ENCODE data around the gene NOP16.

NOP16 gene

GRCh38 chr5:176364765-176365350, 23.5 kb downstream of the NOP16 start:
- DNase-seq (ENCODE audit: insufficient read length) (no peak), FAIRE-seq (peak; percentile 99)
- TF ChIP-seq TAF1 (IDR thresholded peaks at IDR 0.05; ENCODE audit: borderline replicate concordance, low read depth, low read length), result no peak
- no peak for TF ChIP-seq POLR2AphosphoS5 (IDR thresholded peaks at IDR 0.05; ENCODE audit: low read depth, low read length)
- TF ChIP-seq POLR2A (IDR thresholded peaks at IDR 0.05; ENCODE audit: low read depth, low read length), result no peak

- no peak for TF ChIP-seq POLR2AphosphoS5 (IDR thresholded peaks at IDR 0.05; ENCODE audit: low read depth, low read length)
- TF ChIP-seq POLR2A (IDR thresholded peaks at IDR 0.05; ENCODE audit: low read depth, low read length), result no peak
- no peak for TF ChIP-seq TAF1 (IDR thresholded peaks at IDR 0.05; ENCODE audit: borderline replicate concordance, low read depth, low read length)
- DNase-seq (ENCODE audit: insufficient read length) (no peak), FAIRE-seq (no peak)
These were observed 26.2 kb downstream of the NOP16 start for GRCh38 chr5:176362233-176362490.

GRCh38 chr5:176361437-176362232, 26.8 kb downstream of the NOP16 start, which contains the start of gene KIAA1191:
Gene KIAA1191 (minus strand): TSS chr5:176361764. CDS start chr5:176359508, 2,256 bp downstream.
- TF ChIP-seq POLR2A (IDR thresholded peaks at IDR 0.05; ENCODE audit: low read depth, low read length) (peak; percentile 98), TAF1 (IDR thresholded peaks at IDR 0.05; ENCODE audit: borderline replicate concordance, low read depth, low read length) (peak; percentile 71), POLR2AphosphoS5 (IDR thresholded peaks at IDR 0.05; ENCODE audit: low read depth, low read length) (peak; percentile 98)
- peak; percentile 82 for DNase-seq (ENCODE audit: insufficient read length)
- FAIRE-seq, result peak; percentile 88

GRCh38 chr5:176360894-176361436, 27.4 kb downstream of the NOP16 start:
- TF ChIP-seq POLR2A (IDR thresholded peaks at IDR 0.05; ENCODE audit: low read depth, low read length) (no peak), TAF1 (IDR thresholded peaks at IDR 0.05; ENCODE audit: borderline replicate concordance, low read depth, low read length) (no peak), POLR2AphosphoS5 (IDR thresholded peaks at IDR 0.05; ENCODE audit: low read depth, low read length) (no peak)
- no peak for FAIRE-seq
- DNase-seq (ENCODE audit: insufficient read length), result no peak

- no peak for FAIRE-seq
- DNase-seq (ENCODE audit: insufficient read length), result no peak
- no peak for TF ChIP-seq POLR2AphosphoS5 (IDR thresholded peaks at IDR 0.05; ENCODE audit: low read depth, low read length)
- TF ChIP-seq POLR2A (IDR thresholded peaks at IDR 0.05; ENCODE audit: low read depth, low read length), result no peak
- no peak for TF ChIP-seq TAF1 (IDR thresholded peaks at IDR 0.05; ENCODE audit: borderline replicate concordance, low read depth, low read length)
These were observed 28.7 kb downstream of the NOP16 start for GRCh38 chr5:176359658-176360057.

- FAIRE-seq (no peak), DNase-seq (ENCODE audit: insufficient read length) (no peak)
- no peak for TF ChIP-seq POLR2AphosphoS5 (IDR thresholded peaks at IDR 0.05; ENCODE audit: low read depth, low read length)
- no peak for TF ChIP-seq POLR2A (IDR thresholded peaks at IDR 0.05; ENCODE audit: low read depth, low read length)
- no peak for TF ChIP-seq TAF1 (IDR thresholded peaks at IDR 0.05; ENCODE audit: borderline replicate concordance, low read depth, low read length)
These were observed 32.2 kb downstream of the NOP16 start for GRCh38 chr5:176356179-176356566.

GRCh38 chr5:176355400-176356178, 32.8 kb downstream of the NOP16 start:
- TF ChIP-seq POLR2AphosphoS5 (IDR thresholded peaks at IDR 0.05; ENCODE audit: low read depth, low read length) (no peak), POLR2A (IDR thresholded peaks at IDR 0.05; ENCODE audit: low read depth, low read length) (no peak), TAF1 (IDR thresholded peaks at IDR 0.05; ENCODE audit: borderline replicate concordance, low read depth, low read length) (no peak)
- DNase-seq (ENCODE audit: insufficient read length) (no peak), FAIRE-seq (no peak)

- FAIRE-seq (no peak), DNase-seq (ENCODE audit: insufficient read length) (no peak)
- TF ChIP-seq POLR2AphosphoS5 (IDR thresholded peaks at IDR 0.05; ENCODE audit: low read depth, low read length) (no peak), TAF1 (IDR thresholded peaks at IDR 0.05; ENCODE audit: borderline replicate concordance, low read depth, low read length) (no peak), POLR2A (IDR thresholded peaks at IDR 0.05; ENCODE audit: low read depth, low read length) (no peak)
These were observed 34.9 kb downstream of the NOP16 start for GRCh38 chr5:176353533-176353932.

GRCh38 chr5:176352116-176352878, 36.1 kb downstream of the NOP16 start:
- DNase-seq (ENCODE audit: insufficient read length) (no peak), FAIRE-seq (peak; percentile 76)
- TF ChIP-seq POLR2A (IDR thresholded peaks at IDR 0.05; ENCODE audit: low read depth, low read length) (no peak), POLR2AphosphoS5 (IDR thresholded peaks at IDR 0.05; ENCODE audit: low read depth, low read length) (no peak), TAF1 (IDR thresholded peaks at IDR 0.05; ENCODE audit: borderline replicate concordance, low read depth, low read length) (no peak)

GRCh38 chr5:176350416-176350815, 38.0 kb downstream of the NOP16 start:
- FAIRE-seq, result no peak
- TF ChIP-seq POLR2AphosphoS5 (IDR thresholded peaks at IDR 0.05; ENCODE audit: low read depth, low read length), result no peak
- TF ChIP-seq POLR2A (IDR thresholded peaks at IDR 0.05; ENCODE audit: low read depth, low read length), result no peak
- TF ChIP-seq TAF1 (IDR thresholded peaks at IDR 0.05; ENCODE audit: borderline replicate concordance, low read depth, low read length), result no peak
- DNase-seq (ENCODE audit: insufficient read length), result no peak
